GM19455 (cell line): ENCODE data around the gene PKNOX1.
"Not testable (repeated sequence)": the region's sequence is repeated elsewhere in the genome, so short reads cannot be mapped to it uniquely, and the experiment has no call there.

Experiments
- ATAC-seq: cut with Tn5 transposase; IDR thresholded peaks from one replicate; pipeline ENCODE4 v1.9.1; 2021; ENCODE audit not compliant: unreplicated experiment

The PKNOX1 gene

GRCh38 chr21:43015906-43016540 is 41.7 kb downstream of the PKNOX1 start:
- ATAC-seq: no peak

- ATAC-seq: no peak
Observed at GRCh38 chr21:43016728-43017127, 42.4 kb downstream of the PKNOX1 start.

DNA sequence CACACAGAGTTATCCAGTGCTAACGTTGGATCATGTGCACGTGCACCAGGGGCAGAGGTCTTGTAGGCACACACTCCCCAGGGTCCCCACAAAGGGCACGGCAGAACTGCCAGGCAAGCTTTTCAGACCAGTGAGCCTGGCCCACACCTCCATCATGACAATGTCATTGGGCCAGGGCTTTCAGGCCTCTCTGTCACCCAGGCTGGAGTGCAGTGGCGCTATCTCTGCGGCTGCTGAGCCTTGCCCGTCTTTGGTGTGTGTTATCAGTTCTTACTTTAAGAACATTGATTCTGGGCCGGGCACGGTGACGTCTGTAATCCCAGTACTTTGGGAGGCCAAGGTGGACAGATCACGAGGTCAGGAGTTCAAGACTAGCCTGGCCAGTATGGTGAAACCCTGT is 44.2 kb downstream of the PKNOX1 start:
- no peak for ATAC-seq

DNA sequence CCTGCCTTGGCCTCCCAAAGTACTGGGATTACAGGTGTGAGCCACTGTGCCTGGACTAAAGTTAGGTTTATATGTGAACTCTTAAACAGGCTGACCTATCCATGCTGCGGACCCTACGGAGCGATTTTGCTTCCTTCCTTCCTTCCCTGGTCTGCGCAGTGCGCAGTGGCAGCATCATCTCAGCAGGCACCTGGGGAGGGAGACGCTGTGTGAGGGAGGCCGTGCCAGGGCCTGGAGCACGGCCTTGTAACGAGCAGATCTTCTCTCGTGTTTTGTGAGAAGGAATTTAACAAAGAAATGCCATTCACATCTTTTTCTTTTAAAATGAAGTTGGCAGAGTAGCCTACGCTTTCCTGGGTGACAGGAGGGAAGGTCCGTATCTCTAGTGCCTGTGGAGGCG is 45.8 kb downstream of the PKNOX1 start:
- no peak for ATAC-seq

- no peak for ATAC-seq
Observed at GRCh38 chr21:43020771-43021170, 46.4 kb downstream of the PKNOX1 start.

GRCh38 chr21:43021191-43021590 is 46.8 kb downstream of the PKNOX1 start:
- no peak for ATAC-seq

DNA sequence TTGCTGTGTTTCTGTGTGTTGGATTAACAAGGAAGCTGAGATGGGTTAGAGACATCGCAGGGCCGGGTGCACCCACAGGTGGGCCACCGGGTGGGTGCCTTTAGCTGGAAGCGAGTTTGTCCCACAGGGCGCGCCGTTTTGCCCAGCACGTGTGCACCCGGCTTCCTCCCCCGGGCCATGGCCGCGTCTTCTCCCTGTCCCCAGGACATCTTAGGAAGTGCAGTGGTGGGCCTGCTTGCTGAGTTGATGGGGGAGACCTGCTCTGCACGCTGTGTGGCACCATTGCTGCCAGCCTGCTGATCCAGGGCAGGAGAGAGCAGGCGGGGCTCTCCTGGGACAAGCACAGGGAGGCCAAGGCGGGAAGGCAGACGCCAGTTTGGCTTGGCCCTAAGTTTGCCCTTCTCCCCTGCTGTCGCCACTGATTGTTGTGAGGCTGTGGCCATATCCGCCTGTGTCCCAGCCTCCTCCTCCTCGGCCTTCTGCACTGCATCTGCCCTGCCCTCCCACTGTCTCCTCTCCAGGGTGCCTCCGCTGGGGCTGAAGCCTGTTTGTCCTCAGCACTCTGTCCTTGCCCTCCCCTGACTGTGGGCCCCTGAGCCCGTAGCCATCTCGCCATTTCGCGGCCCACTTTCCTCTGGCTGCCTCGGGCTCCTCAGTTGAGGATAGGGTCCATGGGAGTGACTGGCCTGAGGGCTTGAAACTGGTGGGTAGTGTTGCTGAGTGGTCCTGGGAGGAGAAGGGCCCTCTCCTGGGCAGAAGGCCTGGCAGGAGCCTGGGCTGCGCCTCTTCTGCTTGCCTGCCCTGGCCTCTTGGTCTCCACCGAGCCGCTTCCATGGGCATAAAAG is 47.6 kb downstream of the PKNOX1 start:
- no peak for ATAC-seq

DNA sequence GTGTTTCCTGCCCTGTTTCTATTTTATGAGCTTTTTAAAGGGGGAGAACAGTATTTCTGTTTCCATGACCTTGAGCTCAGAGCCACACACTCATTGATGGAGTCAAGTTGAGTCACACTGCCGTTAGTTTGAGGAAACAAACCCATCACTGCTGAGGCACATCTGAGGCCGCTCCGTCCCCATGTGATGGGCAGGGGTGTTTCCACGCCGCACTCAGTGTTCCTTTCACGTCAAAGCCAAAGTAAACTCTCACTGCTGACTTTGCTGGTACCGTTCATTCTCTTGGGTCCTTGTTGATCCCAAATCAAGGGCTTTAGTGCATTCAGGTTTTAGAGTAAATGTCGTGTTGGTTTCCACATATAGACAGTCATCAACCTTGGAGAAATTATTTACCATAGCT is 48.8 kb downstream of the PKNOX1 start:
- no peak for ATAC-seq

DNA sequence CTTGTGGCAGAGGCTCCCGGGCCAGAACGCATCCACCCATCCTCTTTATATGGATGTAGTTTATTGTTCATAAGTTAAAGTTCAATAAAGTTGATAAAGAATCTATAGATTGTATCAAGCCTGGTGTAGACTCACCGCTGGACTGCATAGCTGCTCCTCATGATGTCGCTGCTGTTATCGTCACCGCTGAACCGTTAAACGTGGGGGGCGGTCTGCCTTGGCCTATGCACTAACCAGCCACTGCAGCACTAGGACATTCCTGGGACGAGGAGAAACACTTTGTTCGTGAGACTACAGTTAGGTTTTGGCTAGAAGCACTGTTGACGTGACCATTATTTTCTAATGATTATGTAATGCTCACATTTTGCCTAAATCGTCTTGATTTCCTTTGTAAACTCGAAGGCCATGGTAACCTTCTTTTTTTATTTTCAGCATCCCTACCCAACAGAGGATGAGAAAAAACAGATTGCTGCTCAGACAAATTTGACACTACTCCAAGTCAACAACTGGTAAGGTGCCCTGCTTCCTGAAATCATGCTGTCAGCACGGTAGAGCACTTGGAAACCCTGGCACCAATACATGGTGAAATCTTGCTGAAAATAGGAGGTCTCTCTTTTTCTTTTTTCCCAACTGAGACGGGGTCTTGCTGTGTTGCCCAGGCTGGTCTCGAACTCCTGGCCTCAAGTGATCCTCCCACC is 50.2 kb downstream of the PKNOX1 start:
- no peak for ATAC-seq

GRCh38 chr21:43025636-43026180 is 51.3 kb downstream of the PKNOX1 start:
- no peak for ATAC-seq

GRCh38 chr21:43027846-43028731 is 53.7 kb downstream of the PKNOX1 start:
- ATAC-seq: no peak

DNA sequence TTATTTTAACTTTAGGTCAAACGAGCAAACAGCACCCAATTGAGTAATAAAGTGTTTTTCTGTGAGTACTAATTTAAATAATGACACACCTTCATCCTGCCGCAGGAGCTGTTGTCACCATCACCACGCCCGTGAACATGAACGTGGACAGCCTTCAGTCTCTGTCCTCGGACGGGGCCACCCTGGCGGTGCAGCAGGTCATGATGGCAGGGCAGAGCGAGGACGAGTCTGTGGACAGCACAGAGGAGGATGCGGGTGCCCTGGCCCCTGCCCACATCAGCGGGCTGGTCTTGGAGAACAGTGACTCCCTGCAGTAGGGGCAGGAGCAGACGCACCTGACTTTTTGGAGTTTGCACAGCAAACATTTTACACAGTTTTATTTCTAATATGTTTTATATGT is 55.4 kb downstream of the PKNOX1 start:
- no peak for ATAC-seq

DNA sequence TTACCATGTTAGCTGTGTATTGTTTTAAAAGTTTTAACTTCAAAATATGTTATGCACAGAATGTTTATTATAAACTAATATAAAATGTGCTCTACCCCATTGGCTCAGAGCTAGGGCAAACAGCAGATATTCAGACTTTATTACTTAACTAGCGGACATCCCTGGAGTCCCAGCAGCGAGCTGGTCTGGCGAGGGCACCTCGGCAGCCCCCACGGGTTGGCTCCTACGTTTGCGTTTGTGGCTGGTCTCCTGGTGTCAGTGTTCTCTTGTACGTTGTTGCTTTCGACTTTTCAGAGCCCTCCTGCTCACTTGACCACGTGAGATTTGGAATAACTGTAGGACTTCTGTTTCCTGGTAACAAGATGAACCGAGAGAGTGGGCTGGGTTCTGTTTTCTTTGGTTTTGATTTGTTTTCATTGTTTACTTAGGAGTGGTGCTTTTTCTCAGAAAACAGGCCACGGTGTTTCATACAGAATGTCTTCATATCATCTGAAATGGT is 56.8 kb downstream of the PKNOX1 start:
- no peak for ATAC-seq

- no peak for ATAC-seq
Observed at GRCh38 chr21:43034101-43034500, 59.7 kb downstream of the PKNOX1 start.

- ATAC-seq: no peak
Observed at GRCh38 chr21:43034826-43035225, 60.5 kb downstream of the PKNOX1 start.

GRCh38 chr21:43036889-43037288 is 62.5 kb downstream of the PKNOX1 start:
- not testable (repeated sequence) for ATAC-seq

DNA sequence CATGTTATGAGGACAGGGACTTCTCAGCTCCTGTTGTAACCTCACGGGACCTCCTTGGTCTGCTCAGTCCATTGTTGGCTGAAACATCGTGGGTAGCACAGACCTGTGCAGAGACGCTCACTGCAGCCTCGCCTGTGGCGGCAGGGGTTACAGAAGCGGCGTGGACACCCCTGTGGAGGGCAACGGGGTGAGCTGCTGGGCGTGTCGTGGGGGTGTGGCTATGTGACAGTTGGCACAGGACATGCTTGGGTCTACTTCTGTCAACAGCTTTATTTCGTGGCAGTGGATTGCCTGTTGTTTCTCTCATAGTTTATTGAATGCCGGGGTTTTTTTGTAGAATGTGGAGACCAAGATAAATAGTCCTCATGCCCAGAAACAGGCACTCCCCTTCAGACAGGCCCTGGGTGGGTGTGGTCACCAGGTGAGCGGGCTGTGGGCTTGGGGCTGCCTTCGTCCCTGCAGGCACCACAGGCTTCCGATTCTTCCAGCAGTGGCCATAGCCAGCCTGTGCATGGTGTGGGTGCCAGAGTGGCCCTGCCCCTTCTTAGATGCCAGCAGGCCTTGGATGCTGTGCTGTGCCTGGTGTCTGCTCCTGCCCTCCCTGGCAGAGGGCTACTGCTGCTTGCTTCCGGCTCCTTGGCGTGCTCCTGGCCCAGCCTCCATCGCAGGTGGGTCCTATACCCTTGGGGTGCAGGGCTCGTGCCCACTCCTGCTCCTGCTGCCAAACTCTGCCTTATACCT is 63.7 kb downstream of the PKNOX1 start:
- not testable (repeated sequence) for ATAC-seq

DNA sequence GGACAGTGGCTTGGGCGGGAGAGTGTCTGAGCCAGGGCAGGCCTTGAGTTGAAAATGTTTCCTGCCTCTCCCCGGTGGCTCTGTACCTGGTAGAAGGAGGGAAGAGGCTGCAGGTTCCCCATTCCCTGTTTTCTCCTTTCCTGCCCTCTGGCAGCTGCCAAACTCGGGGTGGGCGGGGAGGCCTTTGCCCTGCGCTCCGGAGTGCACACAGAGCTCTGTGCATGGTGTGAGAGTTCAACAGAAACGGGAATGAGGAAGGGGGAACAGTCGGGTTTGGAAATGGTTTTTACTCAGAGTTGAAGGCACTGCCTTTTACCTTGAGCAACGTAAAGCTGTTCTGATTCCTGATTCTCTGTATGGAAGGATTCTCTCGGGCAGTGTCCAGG is 64.3 kb downstream of the PKNOX1 start:
- ATAC-seq: not testable (repeated sequence)

DNA sequence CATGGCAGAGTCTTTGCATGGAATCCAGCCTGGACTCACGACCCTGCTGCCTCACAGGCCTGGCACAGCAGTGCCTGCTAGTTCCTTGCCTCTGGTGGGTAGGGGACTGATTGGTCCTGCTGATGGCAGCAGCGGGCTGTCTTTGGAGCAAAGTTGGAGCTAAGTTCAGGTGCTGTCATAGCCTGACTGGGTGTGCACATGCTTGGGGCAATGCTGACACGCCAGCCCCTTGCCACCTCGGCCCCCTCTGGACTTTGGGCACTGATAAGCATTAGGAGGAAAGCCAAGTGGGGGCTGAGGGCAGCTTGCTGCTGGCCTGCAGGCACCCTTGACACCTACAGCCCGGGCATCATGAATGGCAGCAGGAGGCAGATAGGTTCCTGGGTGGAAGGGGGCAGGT is 67.8 kb downstream of the PKNOX1 start:
- ATAC-seq: not testable (repeated sequence)

GRCh38 chr21:43043291-43043690 is 68.9 kb downstream of the PKNOX1 start:
- ATAC-seq: not testable (repeated sequence)
